Bronchial epithelial cell (primary cell): ENCODE data around the gene MBOAT2. TPM values are rescaled to one million over a fixed set of nuclear protein-coding genes. Genes with fewer than 3 reads are reported as not detected.

Experiments used
- DNase-seq: peaks from one replicate; pipeline ENCODE4 v3.0.0-alpha.2; 2010; ENCODE audit warnings: low read depth
- FAIRE-seq: peaks from 2 replicates; lab custom pipeline; 2011; peaks lifted over from hg19 to GRCh38; lab: Jason Lieb, UNC
- H3K27me3 ChIP-seq: 2 replicates; pipeline ENCODE4 v1.5.1; 2011; ENCODE audit warnings: low read length; ENCODE audit not compliant: control insufficient read depth, insufficient read depth
- H3K36me3 ChIP-seq: 2 replicates; pipeline ENCODE4 v1.5.1; 2011; ENCODE audit warnings: low read length; ENCODE audit not compliant: control insufficient read depth, insufficient read depth
- H3K4me3 ChIP-seq: 2 replicates; pipeline ENCODE4 v1.5.1; 2011; ENCODE audit warnings: mild to moderate bottlenecking, low read depth, low read length, control low read depth
- CTCF ChIP-seq: IDR thresholded peaks from 2 replicates; pipeline ENCODE4 v1.5.1; 2011; ENCODE audit warnings: mild to moderate bottlenecking, moderate library complexity, low read length, control low read depth, inconsistent platforms; ENCODE audit not compliant: insufficient read depth, severe bottlenecking
- total RNA-seq: library from RNA; depleted of rRNA; stranded (reverse); fragments of >200 nt; gene quantifications from 2 replicates; pipeline ENCODE4 v1.2.1, GENCODE V29; 2014

Gene MBOAT2
- total RNA-seq, 1 donor from 2014 or later = 145 TPM

GRCh38 chr2:9030841-9031240, 27.4 kb upstream of the MBOAT2 start:
- FAIRE-seq = no peak
- no peaks in the 10 kb centered on the region for H3K27me3 ChIP-seq
- no peaks in the 10 kb centered on the region for H3K36me3 ChIP-seq
- peak; percentile 18 for DNase-seq
- TF ChIP-seq CTCF = no peak
- H3K4me3 ChIP-seq = no peak overlapping the region

GRCh38 chr2:9030190-9030589, 26.7 kb upstream of the MBOAT2 start:
- H3K4me3 ChIP-seq = no peak overlapping the region
- H3K36me3 ChIP-seq = no peaks in the 10 kb centered on the region
- DNase-seq (no peak), FAIRE-seq (no peak)
- TF ChIP-seq CTCF = no peak
- H3K27me3 ChIP-seq = no peaks in the 10 kb centered on the region

GRCh38 chr2:9029721-9030120, 26.2 kb upstream of the MBOAT2 start:
- no peak for FAIRE-seq
- TF ChIP-seq CTCF = no peak
- no peak overlapping the region for H3K4me3 ChIP-seq
- H3K27me3 ChIP-seq = no peaks in the 10 kb centered on the region
- DNase-seq = no peak
- no peaks in the 10 kb centered on the region for H3K36me3 ChIP-seq

- no peak for TF ChIP-seq CTCF
- Histone ChIP-seq H3K4me3 (no peak overlapping the region), H3K27me3 (no peaks in the 10 kb centered on the region), H3K36me3 (no peaks in the 10 kb centered on the region)
- DNase-seq (no peak), FAIRE-seq (no peak)
These were observed 24.4 kb upstream of the MBOAT2 start for GRCh38 chr2:9027884-9028283.

- Histone ChIP-seq H3K27me3 (no peaks in the 10 kb centered on the region), H3K4me3 (no peak overlapping the region), H3K36me3 (no peaks in the 10 kb centered on the region)
- DNase-seq = peak; percentile 7
- no peak for TF ChIP-seq CTCF
- FAIRE-seq = no peak
These were observed 22.3 kb upstream of the MBOAT2 start for GRCh38 chr2:9025746-9026145.

GRCh38 chr2:9024575-9024974, 21.1 kb upstream of the MBOAT2 start:
- no peak for TF ChIP-seq CTCF
- Histone ChIP-seq H3K4me3 (no peak overlapping the region), H3K27me3 (no peaks in the 10 kb centered on the region), H3K36me3 (no peaks in the 10 kb centered on the region)
- DNase-seq (no peak), FAIRE-seq (no peak)
